IPS-NIHi11 (cell line): Measurements from ENCODE around the gene HECW1.
A peak's percentile ranks its signal among the peaks of the same experiment; 100 is the strongest.

Experiments
- DNase-seq: peaks from one replicate; pipeline ENCODE4 v3.0.0; 2012; ENCODE audit warnings: mixed read lengths, low spot score

HECW1 gene

GRCh38 chr7:43437001-43437400, 324.6 kb downstream of the HECW1 start:
- no peak for DNase-seq

GRCh38 chr7:43438897-43439479, 326.5 kb downstream of the HECW1 start:
- no peak for DNase-seq

GRCh38 chr7:43439631-43440401, 327.4 kb downstream of the HECW1 start:
- DNase-seq = peak; percentile 85

- no peak for DNase-seq
Measured at GRCh38 chr7:43441231-43442130, 329.0 kb downstream of the HECW1 start.

- DNase-seq = no peak
Measured at GRCh38 chr7:43443381-43443780, 330.9 kb downstream of the HECW1 start.

GRCh38 chr7:43444711-43445578, 332.5 kb downstream of the HECW1 start:
- no peak for DNase-seq

- no peak for DNase-seq
Measured at GRCh38 chr7:43449577-43449976, 337.1 kb downstream of the HECW1 start.

- DNase-seq = no peak
Measured at GRCh38 chr7:43450894-43451293, 338.4 kb downstream of the HECW1 start.

- peak; percentile 71 for DNase-seq
Measured at GRCh38 chr7:43454936-43455518, 342.6 kb downstream of the HECW1 start.

GRCh38 chr7:43456200-43456599, 343.8 kb downstream of the HECW1 start:
- DNase-seq = peak; percentile 37

GRCh38 chr7:43458330-43459018, 346.0 kb downstream of the HECW1 start:
- no peak for DNase-seq

- DNase-seq = no peak
Measured at GRCh38 chr7:43459019-43459337, 346.5 kb downstream of the HECW1 start.

- DNase-seq = no peak
Measured at GRCh38 chr7:43460733-43461348, 348.4 kb downstream of the HECW1 start.

GRCh38 chr7:43461349-43462024, 349.0 kb downstream of the HECW1 start:
- no peak for DNase-seq

- no peak for DNase-seq
Measured at GRCh38 chr7:43462836-43463235, 350.4 kb downstream of the HECW1 start.

- peak; percentile 27 for DNase-seq
Measured at GRCh38 chr7:43463401-43463980, 351.0 kb downstream of the HECW1 start.

GRCh38 chr7:43465581-43466554, 353.4 kb downstream of the HECW1 start:
- no peak for DNase-seq

GRCh38 chr7:43467406-43467805, 355.0 kb downstream of the HECW1 start:
- no peak for DNase-seq
